CD14-positive monocyte (primary cell): Measurements from ENCODE around the gene ASIC2. TPM values are rescaled to one million over a fixed set of nuclear protein-coding genes. Genes with fewer than 3 reads are reported as not detected.

Experiments used
- DNase-seq, 3 donors: peaks; one replicate each; pipeline ENCODE4 v3.0.0-alpha.2; 2011 to 2022
- H2AFZ ChIP-seq: 2 replicates; pipeline ENCODE4 v1.6.0; 2012; ENCODE audit warnings: mild to moderate bottlenecking, low read depth, low read length, inconsistent platforms; ENCODE audit not compliant: insufficient read depth, poor library complexity, severe bottlenecking
- H3K27ac ChIP-seq, 2 donors: 1 replicate in 1 of 2; 2 replicates in 1 of 2; pipeline ENCODE4 v1.5.1; 2012 to 2013; ENCODE audit warnings: low read length in 2 of 2, control low read depth in 1 of 2, inconsistent platforms in 1 of 2, low read depth in 1 of 2, mild to moderate bottlenecking in 1 of 2
- H3K27me3 ChIP-seq, 2 donors: one replicate each; pipeline versions ENCODE4 v1.6.0 to v1.6.1; 2011 to 2013; ENCODE audit warnings: low read length in 2 of 2; ENCODE audit not compliant: control insufficient read depth in 2 of 2, insufficient read depth in 2 of 2
- H3K36me3 ChIP-seq, 2 donors: replicated peaks in 1 of 2; 1 replicate in 1 of 2; 2 replicates in 1 of 2; pipeline versions ENCODE4 v1.5.1 to v1.6.1; 2012 to 2013; ENCODE audit warnings: low read length in 2 of 2, control low read depth in 1 of 2, inconsistent platforms in 1 of 2, mild to moderate bottlenecking in 1 of 2; ENCODE audit not compliant: insufficient read depth in 2 of 2, control insufficient read depth in 1 of 2
- H3K4me1 ChIP-seq, 2 donors: 1 replicate in 1 of 2; 2 replicates in 1 of 2; pipeline versions ENCODE4 v1.5.1 to v1.6.1; 2012 to 2013; ENCODE audit warnings: low read length in 2 of 2, control low read depth in 1 of 2, inconsistent platforms in 1 of 2, mild to moderate bottlenecking in 1 of 2, moderate library complexity in 1 of 2; ENCODE audit not compliant: insufficient read depth in 2 of 2, control insufficient read depth in 1 of 2
- H3K4me2 ChIP-seq: replicated peaks from 2 replicates; pipeline ENCODE3; 2012; ENCODE audit warnings: low read length, moderate library complexity, mild to moderate bottlenecking; ENCODE audit not compliant: poor library complexity, severe bottlenecking; ENCODE audit errors: extremely low read depth
- H3K4me3 ChIP-seq, 3 experiments: fragments of 200-600 bp in 1 of 3; sonication (generic) in 1 of 3; replicated peaks in 1 of 3; 1 replicate in 2 of 3; 2 replicates in 1 of 3; pipeline ENCODE4 v1.5.1; 2011 to 2013; ENCODE audit warnings: low read length in 3 of 3, mild to moderate bottlenecking in 3 of 3, control low read depth in 2 of 3, low read depth in 2 of 3, inconsistent platforms in 1 of 3, moderate library complexity in 1 of 3
- H3K79me2 ChIP-seq: 2 replicates; pipeline ENCODE4 v1.6.0; 2012; ENCODE audit warnings: mild to moderate bottlenecking, control low read depth, inconsistent platforms, low read length, moderate library complexity; ENCODE audit not compliant: insufficient read depth
- H3K9ac ChIP-seq: 2 replicates; pipeline ENCODE4 v1.6.0; 2017; ENCODE audit warnings: low read length, mild to moderate bottlenecking; ENCODE audit not compliant: insufficient read depth, poor library complexity, severe bottlenecking
- H3K9me3 ChIP-seq, 2 donors: replicated peaks in 1 of 2; 1 replicate in 1 of 2; 2 replicates in 1 of 2; pipeline versions ENCODE4 v1.5.1 to v1.6.1; 2012 to 2013; ENCODE audit warnings: low read length in 2 of 2, control low read depth in 1 of 2; ENCODE audit not compliant: control insufficient read depth in 1 of 2, insufficient read depth in 1 of 2
- H4K20me1 ChIP-seq: 2 replicates; pipeline ENCODE4 v1.6.0; 2012; ENCODE audit warnings: mild to moderate bottlenecking, low read length, control low read depth, moderate library complexity; ENCODE audit not compliant: insufficient read depth
- H3K27ac Mint-ChIP-seq, 7 donors: one replicate each; pipeline ENCODE4 v1.8.0; 2020; ENCODE audit warnings: mild to moderate bottlenecking in 7 of 7, mixed read lengths in 7 of 7, moderate library complexity in 6 of 7, inconsistent platforms in 2 of 7
- H3K27me3 Mint-ChIP-seq, 3 donors: one replicate each; pipeline ENCODE4 v1.8.0; 2021 to 2022; ENCODE audit warnings: low read depth in 3 of 3, mild to moderate bottlenecking in 3 of 3, mixed read lengths in 3 of 3, moderate library complexity in 3 of 3, inconsistent platforms in 1 of 3
- H3K36me3 Mint-ChIP-seq, 2 donors: one replicate each; pipeline ENCODE4 v1.8.0; 2020; ENCODE audit warnings: mixed read lengths in 2 of 2, inconsistent platforms in 1 of 2, mild to moderate bottlenecking in 1 of 2
- H3K4me1 Mint-ChIP-seq: one replicate; pipeline ENCODE4 v1.8.0; 2020; ENCODE audit warnings: mild to moderate bottlenecking, mixed read lengths
- H3K4me3 Mint-ChIP-seq, 2 donors: one replicate each; pipeline ENCODE4 v1.8.0; 2020; ENCODE audit warnings: mild to moderate bottlenecking in 2 of 2, mixed read lengths in 2 of 2, moderate library complexity in 1 of 2
- H3K9me3 Mint-ChIP-seq, 7 donors: one replicate each; pipeline ENCODE4 v1.8.0; 2020 to 2022; ENCODE audit warnings: mixed read lengths in 7 of 7, mild to moderate bottlenecking in 6 of 7, moderate library complexity in 6 of 7, inconsistent platforms in 2 of 7
- CTCF ChIP-seq: fragments of 200-600 bp; IDR thresholded peaks from one replicate; pipeline ENCODE4 v1.8.0; 2022; ENCODE audit warnings: antibody characterized with exemption, mild to moderate bottlenecking
- WGBS: methylation state at CpG from one replicate; pipeline ENCODE4 v1.1.5; 2013; ENCODE audit warnings: missing lambda C conversion rate; ENCODE audit not compliant: insufficient coverage; 5-methylcytosine and 5-hydroxymethylcytosine counted together
- intact Hi-C, 2 donors: fragments of 100-400 bp; cut with micrococcal nuclease; formaldehyde crosslinking; loops; one replicate each; pipeline versions ENCODE4 v1.15.0 to v1.15.1; 2023
- polyA plus RNA-seq, 3 donors: library from polyadenylated mRNA; depleted of rRNA in 1 of 3; unstranded in 2 of 3; stranded (reverse) in 1 of 3; fragments of 300-500 nt in 2 of 3; fragments of >200 nt in 1 of 3; fragmentation: Illumina TruSeq in 2 of 3; gene quantifications; 1 replicate in 2 of 3; 2 replicates in 1 of 3; pipeline ENCODE4 v1.2.3, GENCODE V29; 2012 to 2021

Gene ASIC2
- polyA plus RNA-seq, 3 donors = not detected

- Histone ChIP-seq H3K9ac (no peak overlapping the region), H2AFZ (no peak overlapping the region), H3K9me3 (no peaks in the 10 kb centered on the region), H3K4me2 (no peak overlapping the region), H3K27me3 (no peaks in the 10 kb centered on the region), H3K4me1 (no peaks in the 10 kb centered on the region), H3K27ac (no peak overlapping the region), H3K36me3 (no peaks in the 10 kb centered on the region), H3K4me3 (no peak overlapping the region), H3K79me2 (no peaks in the 10 kb centered on the region), H4K20me1 (no peaks in the 10 kb centered on the region)
- intact Hi-C loops = no loop called here
- 100% methylated on average over 1 of the region's 2 CpGs for WGBS
- no peaks in the 10 kb centered on the region for H3K9me3 Mint-ChIP-seq
- no peaks in the 10 kb centered on the region for H3K36me3 Mint-ChIP-seq
- DNase-seq = no peak
- no peak overlapping the region for H3K27ac Mint-ChIP-seq
- H3K4me1 Mint-ChIP-seq = no peaks in the 10 kb centered on the region
- peaks cover 4 to 10% (median 6%) of the 10 kb centered on the region in 3 donors for H3K27me3 Mint-ChIP-seq
- TF ChIP-seq CTCF = no peak
- no peak overlapping the region for H3K4me3 Mint-ChIP-seq
Observed at GRCh38 chr17:33245183-33245582, 47.9 kb downstream of the ASIC2 start.

GRCh38 chr17:33243732-33244131, 49.4 kb downstream of the ASIC2 start:
- no peak overlapping the region for H3K27ac Mint-ChIP-seq

More at GRCh38 chr17:33243732-33244131, 49.4 kb downstream of the ASIC2 start:
- Histone ChIP-seq H3K79me2 (no peaks in the 10 kb centered on the region), H2AFZ (no peak overlapping the region), H3K27me3 (no peaks in the 10 kb centered on the region), H3K36me3 (no peaks in the 10 kb centered on the region), H3K4me2 (no peak overlapping the region), H4K20me1 (no peaks in the 10 kb centered on the region), H3K9me3 (no peaks in the 10 kb centered on the region), H3K27ac (no peak overlapping the region), H3K4me3 (no peak overlapping the region), H3K4me1 (no peaks in the 10 kb centered on the region), H3K9ac (no peak overlapping the region)
- H3K27me3 Mint-ChIP-seq = peaks cover 3 to 10% (median 5%) of the 10 kb centered on the region in 3 donors
- 90% methylated on average over 1 of the region's 3 CpGs for whole genome bisulfite sequencing
- H3K4me3 Mint-ChIP-seq = no peak overlapping the region
- no peak for TF ChIP-seq CTCF
- H3K4me1 Mint-ChIP-seq = no peaks in the 10 kb centered on the region
- intact Hi-C loops = no loop called here
- DNase-seq = no peak
- H3K36me3 Mint-ChIP-seq = no peaks in the 10 kb centered on the region
- H3K9me3 Mint-ChIP-seq = no peaks in the 10 kb centered on the region
